GM12878 (cell line): ENCODE measurements around the gene SLC5A11. TPM values are rescaled to one million over a fixed set of nuclear protein-coding genes. Genes with fewer than 3 reads are reported as not detected.

ENCODE experiments used
- ATAC-seq: fragments of 200-7000 bp; cut with Tn5 transposase; 3 replicates; pipeline ENCODE4 v1.9.1; 2020; ENCODE audit warnings: mild to moderate bottlenecking, moderate library complexity
- BruUV-seq: library from RNA; stranded (reverse); fragments of 400-500 nt; replicated peaks from 2 replicates; lab custom pipeline; 2021; lab: Mats Ljungman, UMichigan
- CTCF ChIA-PET: fragments of 300-600 bp; sonication (Branson Sonifier 250); formaldehyde crosslinking; extraction: SDS; loops from one replicate; lab custom pipeline; 2021; ENCODE audit warnings: inconsistent platforms; lab: Yijun Ruan, JAX
- POLR2A ChIA-PET: fragments of 350-600 bp; formaldehyde crosslinking; extraction: SDS; loops from one replicate; lab custom pipeline; 2021; ENCODE audit warnings: inconsistent platforms; lab: Charles Lee
- RAD21 ChIA-PET: fragments of 300-600 bp; sonication (Branson Sonifier 250); formaldehyde crosslinking; loops from one replicate; lab custom pipeline; 2023; ENCODE audit warnings: antibody characterized with exemption; ENCODE audit not compliant: unreplicated experiment; lab: Charles Lee
- SMC1A ChIA-PET: fragments of 300-600 bp; sonication (Branson Sonifier 250); formaldehyde crosslinking; loops from one replicate; lab custom pipeline; 2023; ENCODE audit not compliant: unreplicated experiment, uncharacterized antibody; lab: Charles Lee
- DNase-seq: peaks from one replicate; pipeline ENCODE4 v3.0.0-alpha.2; 2011; ENCODE audit warnings: low read depth, low spot score
- FAIRE-seq: peaks from 3 replicates; lab custom pipeline; 2011; peaks lifted over from hg19 to GRCh38; lab: Jason Lieb, UNC
- H2AFZ ChIP-seq: 2 replicates; pipeline ENCODE4 v1.6.0; 2011; ENCODE audit warnings: low read depth, low read length, control low read depth; ENCODE audit not compliant: control insufficient read depth
- H3K27ac ChIP-seq: 2 replicates; pipeline ENCODE4 v1.5.1; 2011; ENCODE audit warnings: control low read depth; ENCODE audit not compliant: control insufficient read depth, insufficient read depth
- H3K27me3 ChIP-seq, 2 experiments: replicated peaks in 1 of 2; 2 replicates each; pipeline versions ENCODE4 v1.6.0 to v1.6.1; 2011; ENCODE audit warnings: low read length in 1 of 2; ENCODE audit not compliant: control insufficient read depth in 2 of 2, insufficient read depth in 2 of 2
- H3K36me3 ChIP-seq, 2 experiments: 2 replicates each; pipeline ENCODE4 v1.5.1; 2011; ENCODE audit warnings: low read length in 1 of 2; ENCODE audit not compliant: control insufficient read depth in 2 of 2, insufficient read depth in 2 of 2
- H3K4me1 ChIP-seq: 2 replicates; pipeline ENCODE4 v1.6.1; 2011; ENCODE audit warnings: mild to moderate bottlenecking, low read length, moderate library complexity, mixed read lengths; ENCODE audit not compliant: control insufficient read depth, insufficient read depth
- H3K4me2 ChIP-seq: 2 replicates; pipeline ENCODE4 v1.6.0; 2011; ENCODE audit warnings: control low read depth; ENCODE audit not compliant: control insufficient read depth, insufficient read depth
- H3K4me3 ChIP-seq: fragments of 200-600 bp; sonication (generic); 2 replicates; pipeline ENCODE4 v1.5.1; 2016
- H3K79me2 ChIP-seq: 2 replicates; pipeline ENCODE4 v1.6.0; 2011; ENCODE audit warnings: low read length; ENCODE audit not compliant: control insufficient read depth, insufficient read depth
- H3K9ac ChIP-seq: 2 replicates; pipeline ENCODE4 v1.8.0; 2011; ENCODE audit warnings: low read length, control low read depth, mixed read lengths; ENCODE audit not compliant: control insufficient read depth, insufficient read depth
- H3K9me3 ChIP-seq: replicated peaks from 3 replicates; pipeline ENCODE4 v1.5.1; 2011; ENCODE audit warnings: mild to moderate bottlenecking, low read length; ENCODE audit not compliant: control insufficient read depth, insufficient read depth
- H4K20me1 ChIP-seq: 2 replicates; pipeline ENCODE4 v1.6.0; 2011; ENCODE audit not compliant: control insufficient read depth, insufficient read depth
- CREM ChIP-seq: IDR thresholded peaks from 2 replicates; pipeline ENCODE4 v1.6.1; 2014; ENCODE audit warnings: antibody characterized with exemption, low read depth
- DPF2 ChIP-seq: fragments of 450-650 bp; IDR thresholded peaks from 2 replicates; pipeline ENCODE4 v1.6.1; 2017; ENCODE audit warnings: mild to moderate bottlenecking
- E2F4 ChIP-seq: IDR thresholded peaks from 2 replicates; pipeline ENCODE4 v1.6.1; 2012; ENCODE audit warnings: low read depth, low read length, improper control_type of control experiment
- MTA3 ChIP-seq: IDR thresholded peaks from 2 replicates; pipeline ENCODE4 v1.6.1; 2012; ENCODE audit warnings: low read length, inconsistent platforms, borderline replicate concordance
- NBN ChIP-seq: fragments of 450-650 bp; IDR thresholded peaks from 2 replicates; pipeline ENCODE4 v1.6.1; 2016
- NFYA ChIP-seq: IDR thresholded peaks from 2 replicates; pipeline ENCODE4 v1.6.1; 2011; ENCODE audit warnings: low read depth, mild to moderate bottlenecking, low read length, improper control_type of control experiment, borderline replicate concordance
- RCOR1 ChIP-seq: conservative IDR thresholded peaks from 2 replicates; pipeline ENCODE4 v1.6.1; 2012; ENCODE audit warnings: low read depth, low read length, improper control_type of control experiment
- RELB ChIP-seq: fragments of 450-650 bp; IDR thresholded peaks from 2 replicates; pipeline ENCODE4 v1.6.1; 2017; ENCODE audit warnings: low read depth, mild to moderate bottlenecking, moderate library complexity
- RFX5 ChIP-seq: IDR thresholded peaks from 2 replicates; pipeline ENCODE4 v1.6.1; 2011; ENCODE audit warnings: low read depth, low read length, improper control_type of control experiment
- STAT3 ChIP-seq: IDR thresholded peaks from 2 replicates; pipeline ENCODE4 v1.6.1; 2011; ENCODE audit warnings: low read depth, low read length, improper control_type of control experiment
- TCF7 ChIP-seq: IDR thresholded peaks from 2 replicates; pipeline ENCODE4 v1.6.1; 2014; ENCODE audit warnings: antibody characterized with exemption, borderline replicate concordance
- ZNF622 ChIP-seq: fragments of 450-650 bp; IDR thresholded peaks from 2 replicates; pipeline ENCODE4 v1.6.1; 2017; ENCODE audit warnings: mild to moderate bottlenecking, inconsistent platforms
- WGBS: methylation state at CpG from one replicate; pipeline ENCODE4 v1.1.6; 2016; ENCODE audit warnings: low lambda C conversion rate; ENCODE audit not compliant: insufficient replicate concordance, insufficient coverage; ENCODE audit errors: missing lambda C conversion rate; 5-methylcytosine and 5-hydroxymethylcytosine counted together
- in situ Hi-C: fragments of 300-500 bp; cut with MboI; formaldehyde crosslinking; loops from 9 replicates; pipeline ENCODE4 v1.14.3; 2018; ENCODE audit warnings: mixed read lengths
- intact Hi-C: fragments of 100-400 bp; cut with micrococcal nuclease; formaldehyde crosslinking; loops from one replicate; pipeline ENCODE4 v1.14.2; 2022; ENCODE audit not compliant: unreplicated experiment
- polyA plus RNA-seq, 11 experiments: library from polyadenylated mRNA; depleted of rRNA in 4 of 11; unstranded in 6 of 11; stranded (reverse) in 5 of 11; fragments of >200 nt; fragmentation: Nextera tagmentation in 4 of 11; fragmentation: Illumina TruSeq in 1 of 11; extraction: Ambion mirVana in 4 of 11; extraction: Trizol in 1 of 11; gene quantifications; 1 replicate in 1 of 11; 2 replicates in 10 of 11; pipeline versions ENCODE4 v1.2.1 to v1.2.3, GENCODE V29; 2011 to 2016; ENCODE audit warnings: inconsistent platforms in 2 of 11, missing spikeins in 2 of 11, low read depth in 1 of 11
- total RNA-seq, 4 experiments: library from RNA; depleted of rRNA in 3 of 4; stranded (reverse); fragments of >200 nt in 3 of 4; fragmentation: Illumina TruSeq in 1 of 4; extraction: Trizol in 1 of 4; gene quantifications; 2 replicates each; pipeline versions ENCODE4 v1.2.1 to v1.2.3, GENCODE V29; 2013 to 2021
- TF ChIP-seq, protein P1 (sequence below): fragments of 450-650 bp; IDR thresholded peaks from 2 replicates; pipeline ENCODE4 v1.6.1; 2016; ENCODE audit warnings: mild to moderate bottlenecking, moderate library complexity, borderline replicate concordance
- TF ChIP-seq, protein P2 (sequence below): IDR thresholded peaks from 2 replicates; pipeline ENCODE4 v1.6.1; 2012; ENCODE audit warnings: mild to moderate bottlenecking, low read depth, low read length

The SLC5A11 gene
- total and polyA plus RNA-seq, 10 of the 15 experiments (the other 5 are each of a cell fraction or from before 2014, with no cell fraction given): 0.10 TPM; not detected in 9

- Histone ChIP-seq H2AFZ (no peak overlapping the region), H4K20me1 (no peaks in the 10 kb centered on the region), H3K27me3 (no peaks in the 10 kb centered on the region), H3K9me3 (no peaks in the 10 kb centered on the region), H3K9ac (no peak overlapping the region), H3K4me2 (no peak overlapping the region), H3K4me1 (no peaks in the 10 kb centered on the region), H3K79me2 (no peaks in the 10 kb centered on the region), H3K36me3 (no peaks in the 10 kb centered on the region), H3K27ac (no peak overlapping the region), H3K4me3 (no peak overlapping the region)
- CTCF ChIA-PET: no interaction called here
- POLR2A ChIA-PET: no interaction called here
- 57% methylated on average over 8 of the region's 8 CpGs for WGBS
- no peak for TF ChIP-seq RFX5
- no peak for TF ChIP-seq RELB
- TF ChIP-seq, protein P1, sequence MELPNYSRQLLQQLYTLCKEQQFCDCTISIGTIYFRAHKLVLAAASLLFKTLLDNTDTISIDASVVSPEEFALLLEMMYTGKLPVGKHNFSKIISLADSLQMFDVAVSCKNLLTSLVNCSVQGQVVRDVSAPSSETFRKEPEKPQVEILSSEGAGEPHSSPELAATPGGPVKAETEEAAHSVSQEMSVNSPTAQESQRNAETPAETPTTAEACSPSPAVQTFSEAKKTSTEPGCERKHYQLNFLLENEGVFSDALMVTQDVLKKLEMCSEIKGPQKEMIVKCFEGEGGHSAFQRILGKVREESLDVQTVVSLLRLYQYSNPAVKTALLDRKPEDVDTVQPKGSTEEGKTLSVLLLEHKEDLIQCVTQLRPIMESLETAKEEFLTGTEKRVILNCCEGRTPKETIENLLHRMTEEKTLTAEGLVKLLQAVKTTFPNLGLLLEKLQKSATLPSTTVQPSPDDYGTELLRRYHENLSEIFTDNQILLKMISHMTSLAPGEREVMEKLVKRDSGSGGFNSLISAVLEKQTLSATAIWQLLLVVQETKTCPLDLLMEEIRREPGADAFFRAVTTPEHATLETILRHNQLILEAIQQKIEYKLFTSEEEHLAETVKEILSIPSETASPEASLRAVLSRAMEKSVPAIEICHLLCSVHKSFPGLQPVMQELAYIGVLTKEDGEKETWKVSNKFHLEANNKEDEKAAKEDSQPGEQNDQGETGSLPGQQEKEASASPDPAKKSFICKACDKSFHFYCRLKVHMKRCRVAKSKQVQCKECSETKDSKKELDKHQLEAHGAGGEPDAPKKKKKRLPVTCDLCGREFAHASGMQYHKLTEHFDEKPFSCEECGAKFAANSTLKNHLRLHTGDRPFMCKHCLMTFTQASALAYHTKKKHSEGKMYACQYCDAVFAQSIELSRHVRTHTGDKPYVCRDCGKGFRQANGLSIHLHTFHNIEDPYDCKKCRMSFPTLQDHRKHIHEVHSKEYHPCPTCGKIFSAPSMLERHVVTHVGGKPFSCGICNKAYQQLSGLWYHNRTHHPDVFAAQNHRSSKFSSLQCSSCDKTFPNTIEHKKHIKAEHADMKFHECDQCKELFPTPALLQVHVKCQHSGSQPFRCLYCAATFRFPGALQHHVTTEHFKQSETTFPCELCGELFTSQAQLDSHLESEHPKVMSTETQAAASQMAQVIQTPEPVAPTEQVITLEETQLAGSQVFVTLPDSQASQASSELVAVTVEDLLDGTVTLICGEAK: no peak
- no peak for TF ChIP-seq NFYA
- TF ChIP-seq MTA3: no peak
- no peak for TF ChIP-seq CREM
- no peak for TF ChIP-seq DPF2
- no peak for TF ChIP-seq ZNF622
- TF ChIP-seq, protein P2, sequence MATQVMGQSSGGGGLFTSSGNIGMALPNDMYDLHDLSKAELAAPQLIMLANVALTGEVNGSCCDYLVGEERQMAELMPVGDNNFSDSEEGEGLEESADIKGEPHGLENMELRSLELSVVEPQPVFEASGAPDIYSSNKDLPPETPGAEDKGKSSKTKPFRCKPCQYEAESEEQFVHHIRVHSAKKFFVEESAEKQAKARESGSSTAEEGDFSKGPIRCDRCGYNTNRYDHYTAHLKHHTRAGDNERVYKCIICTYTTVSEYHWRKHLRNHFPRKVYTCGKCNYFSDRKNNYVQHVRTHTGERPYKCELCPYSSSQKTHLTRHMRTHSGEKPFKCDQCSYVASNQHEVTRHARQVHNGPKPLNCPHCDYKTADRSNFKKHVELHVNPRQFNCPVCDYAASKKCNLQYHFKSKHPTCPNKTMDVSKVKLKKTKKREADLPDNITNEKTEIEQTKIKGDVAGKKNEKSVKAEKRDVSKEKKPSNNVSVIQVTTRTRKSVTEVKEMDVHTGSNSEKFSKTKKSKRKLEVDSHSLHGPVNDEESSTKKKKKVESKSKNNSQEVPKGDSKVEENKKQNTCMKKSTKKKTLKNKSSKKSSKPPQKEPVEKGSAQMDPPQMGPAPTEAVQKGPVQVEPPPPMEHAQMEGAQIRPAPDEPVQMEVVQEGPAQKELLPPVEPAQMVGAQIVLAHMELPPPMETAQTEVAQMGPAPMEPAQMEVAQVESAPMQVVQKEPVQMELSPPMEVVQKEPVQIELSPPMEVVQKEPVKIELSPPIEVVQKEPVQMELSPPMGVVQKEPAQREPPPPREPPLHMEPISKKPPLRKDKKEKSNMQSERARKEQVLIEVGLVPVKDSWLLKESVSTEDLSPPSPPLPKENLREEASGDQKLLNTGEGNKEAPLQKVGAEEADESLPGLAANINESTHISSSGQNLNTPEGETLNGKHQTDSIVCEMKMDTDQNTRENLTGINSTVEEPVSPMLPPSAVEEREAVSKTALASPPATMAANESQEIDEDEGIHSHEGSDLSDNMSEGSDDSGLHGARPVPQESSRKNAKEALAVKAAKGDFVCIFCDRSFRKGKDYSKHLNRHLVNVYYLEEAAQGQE: no peak
- no peak for TF ChIP-seq NBN
- TF ChIP-seq RCOR1: no peak
- no peak for TF ChIP-seq E2F4
- TF ChIP-seq STAT3: no peak
- no peak for TF ChIP-seq TCF7
- in situ Hi-C loops: no loop called here
- BruUV-seq: no TSS peak
- FAIRE-seq: no peak
- SMC1A ChIA-PET: interaction anchor here (0.9 kb wide), 1 partner anchor 9 kb away, joined by 4 read pairs; no protein-coding TSS in a partner anchor
- no peak for ATAC-seq
- RAD21 ChIA-PET: no interaction called here
- no peak for DNase-seq
- intact Hi-C loops: no loop called here
These were observed 6.5 kb downstream of the SLC5A11 start for GRCh38 chr16:24852281-24852721.
